ENCODE measurements around the gene SNX11. TPM values are rescaled to one million over a fixed set of nuclear protein-coding genes. Genes with fewer than 3 reads are reported as not detected.

The SNX11 gene
- total RNA-seq: 15.8 TPM
- 10 to 100 TPM; 15.1 to 22.8 (median 21.7) TPM for polyA plus RNA-seq

- ATAC-seq (ENCODE audit: low read depth in 2 of 2) (peak; percentile 91 to 94), DNase-seq (peak; percentile 94 to 98 (median 95))
- Histone ChIP-seq H3K27ac (ENCODE audit: insufficient read depth, low read length, poor library complexity, severe bottlenecking) (peak within 1 kb of the TSS; percentile 89), H3K4me3 (ENCODE audit: low read depth, low read length) (peak within 1 kb of the TSS; percentile 98), H3K27me3 (ENCODE audit: control insufficient read depth, insufficient read depth, low read length) (no peaks in the 10 kb centered on the region), H3K4me1 (ENCODE audit: control insufficient read depth, insufficient read depth, low read length, poor library complexity, severe bottlenecking) (peaks cover 31% of the 10 kb centered on the region), H3K9me3 (ENCODE audit: control insufficient read depth in 2 of 2, low read length in 2 of 2) (no peaks in the 10 kb centered on the region), H3K36me3 (ENCODE audit: control insufficient read depth, insufficient read depth, low read length) (no peaks in the 10 kb centered on the region)
- peak within 1 kb of the TSS; percentile 93 to 99 (median 98) for H3K4me3 Mint-ChIP-seq
- H3K9me3 Mint-ChIP-seq: no peaks in the 10 kb centered on the region
- no peaks in the 10 kb centered on the region for H3K36me3 Mint-ChIP-seq
- H3K27me3 Mint-ChIP-seq: peaks cover 12% of the 10 kb centered on the region
- H3K27ac Mint-ChIP-seq: peak within 1 kb of the TSS; percentile 96 to 97 (median 96)
- H3K4me1 Mint-ChIP-seq: peaks cover 29 to 68% (median 45%) of the 10 kb centered on the region in 4 donors
Measured at GRCh38 chr17:48107137-48108055, at the start of gene SNX11. Gene SNX11, plus strand, starts transcription at chr17:48107766. Its CDS starts 4,278 bp downstream, at chr17:48112044.

- Mint-ChIP-seq H3K36me3 (peaks cover 34% of the 10 kb centered on the region), H3K4me1 (peaks cover 0 to 23% (median 13%) of the 10 kb centered on the region in 4 donors)
- ATAC-seq (ENCODE audit: low read depth in 2 of 2): no peak
Measured at GRCh38 chr17:48058393-48059124, 49.0 kb upstream of the SNX11 start.

GRCh38 chr17:48059125-48059668 is 48.4 kb upstream of the SNX11 start:
- Mint-ChIP-seq H3K36me3 (peaks cover 36% of the 10 kb centered on the region), H3K27me3 (no peaks in the 10 kb centered on the region), H3K4me1 (peaks cover 0 to 21% (median 13%) of the 10 kb centered on the region in 4 donors), H3K27ac (peak overlapping the region in 1 of 3 donors; percentile 12), H3K4me3 (no peak overlapping the region), H3K9me3 (peaks cover 0 to 1% (median 0%) of the 10 kb centered on the region in 7 donors)
- DNase-seq: no peak
- Histone ChIP-seq H3K27ac (ENCODE audit: insufficient read depth, low read length, poor library complexity, severe bottlenecking) (no peak overlapping the region), H3K9me3 (ENCODE audit: control insufficient read depth in 2 of 2, low read length in 2 of 2) (no peaks in the 10 kb centered on the region), H3K36me3 (ENCODE audit: control insufficient read depth, insufficient read depth, low read length) (peaks cover 73% of the 10 kb centered on the region), H3K4me3 (ENCODE audit: low read depth, low read length) (no peak overlapping the region), H3K27me3 (ENCODE audit: control insufficient read depth, insufficient read depth, low read length) (no peaks in the 10 kb centered on the region), H3K4me1 (ENCODE audit: control insufficient read depth, insufficient read depth, low read length, poor library complexity, severe bottlenecking) (no peaks in the 10 kb centered on the region)
- ATAC-seq (ENCODE audit: low read depth in 2 of 2): no peak

More at GRCh38 chr17:48058393-48059124, 49.0 kb upstream of the SNX11 start:
- Histone ChIP-seq H3K9me3 (ENCODE audit: control insufficient read depth in 2 of 2, low read length in 2 of 2) (no peaks in the 10 kb centered on the region), H3K4me3 (ENCODE audit: low read depth, low read length) (no peak overlapping the region), H3K4me1 (ENCODE audit: control insufficient read depth, insufficient read depth, low read length, poor library complexity, severe bottlenecking) (no peaks in the 10 kb centered on the region), H3K36me3 (ENCODE audit: control insufficient read depth, insufficient read depth, low read length) (peaks cover 72% of the 10 kb centered on the region), H3K27me3 (ENCODE audit: control insufficient read depth, insufficient read depth, low read length) (no peaks in the 10 kb centered on the region), H3K27ac (ENCODE audit: insufficient read depth, low read length, poor library complexity, severe bottlenecking) (no peak overlapping the region)
- H3K27me3 Mint-ChIP-seq: no peaks in the 10 kb centered on the region
- peaks cover 0 to 1% (median 0%) of the 10 kb centered on the region in 7 donors for H3K9me3 Mint-ChIP-seq
- DNase-seq: no peak
- H3K4me3 Mint-ChIP-seq: no peak overlapping the region
- H3K27ac Mint-ChIP-seq: no peak overlapping the region

GRCh38 chr17:48060249-48060648 is 47.3 kb upstream of the SNX11 start:
- Mint-ChIP-seq H3K4me3 (no peak overlapping the region), H3K27ac (no peak overlapping the region), H3K9me3 (peaks cover 0 to 1% (median 0%) of the 10 kb centered on the region in 7 donors), H3K27me3 (no peaks in the 10 kb centered on the region), H3K4me1 (peaks cover 0 to 17% (median 11%) of the 10 kb centered on the region in 4 donors), H3K36me3 (peaks cover 40% of the 10 kb centered on the region)
- Histone ChIP-seq H3K36me3 (ENCODE audit: control insufficient read depth, insufficient read depth, low read length) (peaks cover 74% of the 10 kb centered on the region), H3K27me3 (ENCODE audit: control insufficient read depth, insufficient read depth, low read length) (no peaks in the 10 kb centered on the region), H3K4me3 (ENCODE audit: low read depth, low read length) (no peak overlapping the region), H3K27ac (ENCODE audit: insufficient read depth, low read length, poor library complexity, severe bottlenecking) (no peak overlapping the region), H3K4me1 (ENCODE audit: control insufficient read depth, insufficient read depth, low read length, poor library complexity, severe bottlenecking) (no peaks in the 10 kb centered on the region), H3K9me3 (ENCODE audit: control insufficient read depth in 2 of 2, low read length in 2 of 2) (no peaks in the 10 kb centered on the region)
- ATAC-seq (ENCODE audit: low read depth in 2 of 2) (no peak), DNase-seq (no peak)

- H3K4me3 Mint-ChIP-seq: no peak overlapping the region
- no peak overlapping the region for H3K27ac ChIP-seq (ENCODE audit: insufficient read depth, low read length, poor library complexity, severe bottlenecking)
- DNase-seq (no peak), ATAC-seq (ENCODE audit: low read depth in 2 of 2) (no peak)
- H3K4me1 Mint-ChIP-seq: peaks cover 0 to 8% (median 5%) of the 10 kb centered on the region in 4 donors
- no peaks in the 10 kb centered on the region for H3K27me3 Mint-ChIP-seq
- H3K9me3 ChIP-seq (ENCODE audit: control insufficient read depth in 2 of 2, low read length in 2 of 2): no peaks in the 10 kb centered on the region
- H3K36me3 ChIP-seq (ENCODE audit: control insufficient read depth, insufficient read depth, low read length): peaks cover 62% of the 10 kb centered on the region
- H3K36me3 Mint-ChIP-seq: peaks cover 37% of the 10 kb centered on the region
- no peaks in the 10 kb centered on the region for H3K4me1 ChIP-seq (ENCODE audit: control insufficient read depth, insufficient read depth, low read length, poor library complexity, severe bottlenecking)
- H3K27me3 ChIP-seq (ENCODE audit: control insufficient read depth, insufficient read depth, low read length): no peaks in the 10 kb centered on the region
- peak overlapping the region in 1 of 3 donors; percentile 85 for H3K27ac Mint-ChIP-seq
- no peak overlapping the region for H3K4me3 ChIP-seq (ENCODE audit: low read depth, low read length)
- H3K9me3 Mint-ChIP-seq: peaks cover 0 to 1% (median 0%) of the 10 kb centered on the region in 7 donors
Measured at GRCh38 chr17:48062273-48062672, 45.3 kb upstream of the SNX11 start.

GRCh38 chr17:48064638-48065037 is 42.9 kb upstream of the SNX11 start:
- Histone ChIP-seq H3K36me3 (ENCODE audit: control insufficient read depth, insufficient read depth, low read length) (peaks cover 46% of the 10 kb centered on the region), H3K4me3 (ENCODE audit: low read depth, low read length) (no peak overlapping the region), H3K4me1 (ENCODE audit: control insufficient read depth, insufficient read depth, low read length, poor library complexity, severe bottlenecking) (no peaks in the 10 kb centered on the region), H3K9me3 (ENCODE audit: control insufficient read depth in 2 of 2, low read length in 2 of 2) (no peaks in the 10 kb centered on the region), H3K27ac (ENCODE audit: insufficient read depth, low read length, poor library complexity, severe bottlenecking) (no peak overlapping the region), H3K27me3 (ENCODE audit: control insufficient read depth, insufficient read depth, low read length) (no peaks in the 10 kb centered on the region)
- Mint-ChIP-seq H3K4me1 (peaks cover 0 to 8% (median 5%) of the 10 kb centered on the region in 4 donors), H3K27ac (peak overlapping the region in 2 of 3 donors; percentile 11 to 27), H3K27me3 (no peaks in the 10 kb centered on the region), H3K9me3 (peaks cover 0 to 1% (median 0%) of the 10 kb centered on the region in 7 donors), H3K4me3 (no peak overlapping the region), H3K36me3 (peaks cover 29% of the 10 kb centered on the region)
- DNase-seq (no peak), ATAC-seq (ENCODE audit: low read depth in 2 of 2) (no peak)

- Mint-ChIP-seq H3K27ac (no peak overlapping the region), H3K9me3 (peaks cover 0 to 1% (median 0%) of the 10 kb centered on the region in 7 donors), H3K4me3 (no peak overlapping the region), H3K27me3 (no peaks in the 10 kb centered on the region), H3K36me3 (peaks cover 33% of the 10 kb centered on the region), H3K4me1 (peaks cover 0 to 8% (median 5%) of the 10 kb centered on the region in 4 donors)
- no peaks in the 10 kb centered on the region for H3K4me1 ChIP-seq (ENCODE audit: control insufficient read depth, insufficient read depth, low read length, poor library complexity, severe bottlenecking)
- H3K4me3 ChIP-seq (ENCODE audit: low read depth, low read length): no peak overlapping the region
- H3K27ac ChIP-seq (ENCODE audit: insufficient read depth, low read length, poor library complexity, severe bottlenecking): no peak overlapping the region
- DNase-seq (no peak), ATAC-seq (ENCODE audit: low read depth in 2 of 2) (no peak)
- no peaks in the 10 kb centered on the region for H3K27me3 ChIP-seq (ENCODE audit: control insufficient read depth, insufficient read depth, low read length)
- H3K9me3 ChIP-seq (ENCODE audit: control insufficient read depth in 2 of 2, low read length in 2 of 2): no peaks in the 10 kb centered on the region
- H3K36me3 ChIP-seq (ENCODE audit: control insufficient read depth, insufficient read depth, low read length): peaks cover 43% of the 10 kb centered on the region
Measured at GRCh38 chr17:48066192-48066591, 41.4 kb upstream of the SNX11 start.
